IMR-90 (cell line): ENCODE measurements around the gene FAM240A.

Experiments used
- CHD1 ChIP-seq: IDR thresholded peaks from 2 replicates; pipeline ENCODE4 v1.6.1; 2012; ENCODE audit warnings: low read depth, low read length, improper control_type of control experiment
- CTCF ChIP-seq: conservative IDR thresholded peaks from 2 replicates; pipeline ENCODE4 v1.5.1; 2012; ENCODE audit warnings: mild to moderate bottlenecking, low read depth, low read length, improper control_type of control experiment

DNA sequence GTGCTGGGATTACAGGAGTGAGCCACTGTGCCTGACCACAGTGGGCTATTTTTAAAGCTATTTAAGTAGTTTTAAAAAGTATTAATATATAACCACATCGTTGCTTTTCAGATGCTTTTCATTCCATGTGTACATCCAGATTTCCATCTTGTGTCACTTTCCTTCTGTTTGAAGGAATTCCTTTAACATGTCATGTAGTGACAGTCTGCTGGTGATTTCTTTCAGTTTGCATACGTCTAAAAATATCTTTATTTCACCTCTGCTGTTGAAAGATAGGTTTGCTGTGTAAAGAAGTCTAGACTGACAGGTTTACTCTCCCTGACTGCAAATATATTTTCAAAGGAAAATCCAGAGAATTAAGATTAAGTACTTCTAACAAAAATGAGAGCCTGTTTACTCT lies 12.2 kb downstream of the FAM240A start:
- TF ChIP-seq CTCF (no peak), CHD1 (no peak)
